Esophagus squamous epithelium (tissue), 4 donors: ENCODE measurements around the gene FAAP100.

Experiments used
- CTCF ChIP-seq, 6 experiments: fragments of 450-650 bp in 4 of 6; fragments of 200-600 bp in 2 of 6; sonication (generic) in 2 of 6; IDR thresholded peaks; one replicate each; pipeline ENCODE4 v1.5.1; 2016 to 2019; ENCODE audit warnings: antibody characterized with exemption in 6 of 6, mild to moderate bottlenecking in 4 of 6, moderate library complexity in 4 of 6
- POLR2A ChIP-seq, 4 donors: fragments of 450-650 bp; IDR thresholded peaks; one replicate each; pipeline ENCODE4 v1.6.1; 2017; ENCODE audit warnings: antibody characterized with exemption in 4 of 4, mild to moderate bottlenecking in 4 of 4, moderate library complexity in 3 of 4

- TF ChIP-seq CTCF (IDR thresholded peaks at IDR 0.05): no peak
- TF ChIP-seq POLR2A (IDR thresholded peaks at IDR 0.05): no peak
Measured at GRCh38 chr17:81579298-81579697, 27.1 kb upstream of the FAAP100 start.
